Activated CD4-positive, CD25-positive, alpha-beta regulatory T cell treated with anti-CD3 and anti-CD28 coated beads, Interleukin-2, amount 50 U/mL, for 72 hours (primary cell): ENCODE data around the gene ARHGAP24.

ENCODE experiments used
- DNase-seq: peaks from one replicate; pipeline ENCODE4 v3.0.0; 2021

ARHGAP24 gene

DNA sequence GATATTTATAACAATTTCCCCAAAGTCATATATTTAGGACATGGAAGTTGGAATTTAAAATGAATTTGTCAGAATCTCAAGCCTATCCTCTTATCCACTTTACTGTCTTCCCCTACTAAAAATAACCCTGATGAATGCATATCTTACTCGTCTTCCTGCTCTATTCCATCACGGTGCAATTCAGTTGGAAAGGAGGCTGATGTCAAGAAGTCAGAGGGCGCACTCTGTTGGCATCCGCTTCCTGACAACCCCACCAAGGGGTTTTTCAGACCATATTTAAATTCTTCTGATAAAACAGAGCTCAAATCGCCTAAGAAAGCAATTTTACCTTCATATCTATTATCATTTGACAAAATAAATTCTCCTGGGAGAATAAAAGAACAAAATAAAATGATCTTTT, 233.5 kb downstream of the ARHGAP24 start:
- no peak for DNase-seq

DNA sequence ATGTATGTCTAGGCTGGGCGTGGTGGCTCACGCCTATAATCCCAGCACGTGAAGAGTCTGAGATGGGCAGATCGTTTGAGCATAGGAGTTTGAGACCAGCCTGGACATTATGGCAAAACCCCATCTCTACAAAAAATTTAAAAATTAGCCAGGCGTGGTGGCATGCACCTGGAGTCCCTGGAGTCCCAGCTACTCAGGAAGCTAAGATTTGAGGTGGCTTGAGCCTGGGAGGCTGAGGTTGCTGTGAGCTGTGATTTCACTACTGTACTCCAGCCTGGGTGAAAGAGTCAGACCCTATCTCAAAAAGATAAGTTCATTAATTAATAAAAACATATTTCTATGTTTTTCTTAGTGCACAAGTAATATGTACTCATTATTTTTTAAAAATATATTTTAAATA, 238.1 kb downstream of the ARHGAP24 start:
- no peak for DNase-seq

DNA sequence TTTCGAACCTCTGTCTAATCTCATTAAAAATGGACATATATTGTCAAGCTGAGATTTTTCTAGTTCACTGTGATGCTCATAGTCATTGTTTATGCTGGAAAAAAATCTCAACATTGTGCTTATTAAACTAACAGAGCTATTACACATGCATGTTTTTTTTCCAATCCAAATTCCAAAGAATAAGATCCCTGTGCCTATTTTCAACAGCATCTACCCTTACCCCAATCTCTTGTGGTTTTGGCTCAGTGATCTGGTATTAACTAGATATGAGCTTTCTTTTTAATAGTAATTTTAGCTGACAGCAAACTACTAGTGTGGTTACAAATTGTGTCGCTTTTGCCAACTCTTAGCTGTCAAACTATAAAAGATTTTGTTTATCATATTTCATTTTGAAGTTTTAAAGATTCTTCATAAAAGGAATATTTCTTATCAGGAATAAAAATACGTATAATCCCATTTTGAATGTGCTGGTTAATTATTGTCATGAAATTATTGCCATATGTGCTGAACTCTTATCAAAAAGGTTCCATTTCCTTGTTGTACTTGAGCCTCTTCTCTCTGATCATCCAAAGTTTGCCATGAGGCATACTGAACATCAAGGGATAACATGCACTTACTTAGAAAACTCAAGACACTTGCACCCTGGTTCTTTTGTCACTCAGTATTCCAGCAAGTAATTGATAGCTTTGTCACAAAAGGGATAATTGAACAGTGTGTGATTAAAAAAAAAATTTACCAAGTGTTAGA, 241.2 kb downstream of the ARHGAP24 start:
- no peak for DNase-seq

DNA sequence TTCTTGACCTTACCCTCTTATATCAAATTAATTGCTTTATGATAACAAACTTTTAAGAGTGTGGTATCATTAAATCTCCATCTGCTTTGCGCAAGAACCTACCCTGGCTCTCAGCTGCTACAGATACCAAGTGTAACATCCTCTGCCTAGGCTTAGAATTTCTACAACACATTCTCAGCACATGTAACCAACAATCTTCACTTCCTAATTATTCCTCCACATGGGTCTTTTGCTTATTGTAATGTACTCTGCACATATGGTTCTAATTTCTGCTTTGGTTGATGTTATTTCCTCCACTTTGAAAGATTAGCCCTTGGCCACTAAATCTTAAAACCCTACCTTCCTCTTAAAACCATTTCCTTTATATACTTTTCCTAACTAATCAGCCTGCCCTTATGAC, 242.4 kb downstream of the ARHGAP24 start:
- no peak for DNase-seq

DNA sequence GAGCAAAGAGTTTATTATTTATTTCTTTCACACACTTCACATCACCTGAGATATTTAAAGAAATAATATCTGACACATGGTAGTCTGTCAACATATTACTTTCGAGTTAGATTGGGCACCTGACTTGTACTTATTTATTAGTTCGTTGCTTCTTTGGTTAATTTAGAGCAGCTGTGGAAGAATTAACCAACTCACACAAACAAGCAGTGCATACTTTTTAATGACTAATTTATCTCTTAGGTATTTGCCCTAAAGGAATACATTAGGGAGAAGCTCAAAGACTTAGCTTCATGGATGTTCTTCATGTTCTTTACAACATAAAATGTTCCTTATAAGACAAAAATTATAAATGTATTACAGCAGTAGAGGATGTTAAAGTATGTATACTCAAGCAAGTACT, 242.9 kb downstream of the ARHGAP24 start:
- no peak for DNase-seq

DNA sequence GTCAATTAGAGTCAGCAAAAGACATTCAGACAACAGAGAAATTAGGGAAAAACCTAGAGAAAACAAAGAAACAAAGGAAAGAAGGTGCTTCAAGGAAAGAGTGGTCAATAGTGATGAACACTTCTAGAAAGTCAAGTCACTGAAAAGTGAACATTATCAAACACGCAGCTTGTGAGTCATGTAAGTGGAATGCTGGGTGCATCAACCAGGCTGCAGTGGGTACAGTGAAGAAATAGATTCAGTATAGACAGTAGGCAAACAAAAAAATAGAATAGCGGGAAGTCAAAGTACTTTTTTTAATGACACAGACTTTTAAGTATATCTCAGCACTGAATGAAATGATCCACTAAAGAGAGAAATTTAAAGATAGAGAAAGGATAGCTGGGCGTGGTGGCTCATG, 245.8 kb downstream of the ARHGAP24 start:
- DNase-seq: no peak

DNA sequence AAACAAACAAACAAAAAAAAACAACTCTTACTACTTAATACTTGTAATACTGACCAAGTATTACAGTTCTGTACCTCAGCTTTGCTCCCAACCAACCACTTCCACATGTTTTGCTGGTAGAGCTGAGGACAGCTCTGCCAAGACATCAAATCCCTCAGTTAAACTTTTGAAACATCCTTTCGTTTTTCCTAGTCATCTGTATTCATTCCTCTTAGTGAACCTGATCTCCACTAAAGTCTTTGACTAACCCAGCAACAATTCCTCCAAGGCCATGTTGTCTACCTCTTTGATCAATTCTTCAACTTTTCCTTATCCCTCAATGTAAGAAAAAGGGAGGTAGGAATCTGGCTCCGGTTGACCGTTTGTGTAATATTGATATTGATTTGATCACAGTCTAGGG, 247.5 kb downstream of the ARHGAP24 start:
- DNase-seq: no peak

DNA sequence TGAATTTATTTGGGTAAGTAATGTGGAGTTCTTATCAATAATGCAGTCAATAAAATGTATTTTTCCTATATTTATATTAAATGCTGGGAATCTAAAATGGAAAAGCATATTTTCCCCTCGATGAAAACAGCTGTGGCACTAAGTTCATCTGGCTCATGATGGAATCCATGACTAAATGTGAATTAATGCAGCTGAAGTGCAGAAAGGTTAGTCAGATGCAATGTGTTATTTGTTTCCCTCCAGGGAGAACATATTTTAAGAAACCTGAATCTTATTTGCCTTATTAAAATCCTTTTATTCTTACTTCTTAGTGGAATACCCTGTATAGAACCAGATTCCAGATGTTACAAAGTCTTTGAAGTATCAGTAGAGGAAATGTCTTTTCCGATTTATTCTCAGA, 247.9 kb downstream of the ARHGAP24 start:
- no peak for DNase-seq

DNA sequence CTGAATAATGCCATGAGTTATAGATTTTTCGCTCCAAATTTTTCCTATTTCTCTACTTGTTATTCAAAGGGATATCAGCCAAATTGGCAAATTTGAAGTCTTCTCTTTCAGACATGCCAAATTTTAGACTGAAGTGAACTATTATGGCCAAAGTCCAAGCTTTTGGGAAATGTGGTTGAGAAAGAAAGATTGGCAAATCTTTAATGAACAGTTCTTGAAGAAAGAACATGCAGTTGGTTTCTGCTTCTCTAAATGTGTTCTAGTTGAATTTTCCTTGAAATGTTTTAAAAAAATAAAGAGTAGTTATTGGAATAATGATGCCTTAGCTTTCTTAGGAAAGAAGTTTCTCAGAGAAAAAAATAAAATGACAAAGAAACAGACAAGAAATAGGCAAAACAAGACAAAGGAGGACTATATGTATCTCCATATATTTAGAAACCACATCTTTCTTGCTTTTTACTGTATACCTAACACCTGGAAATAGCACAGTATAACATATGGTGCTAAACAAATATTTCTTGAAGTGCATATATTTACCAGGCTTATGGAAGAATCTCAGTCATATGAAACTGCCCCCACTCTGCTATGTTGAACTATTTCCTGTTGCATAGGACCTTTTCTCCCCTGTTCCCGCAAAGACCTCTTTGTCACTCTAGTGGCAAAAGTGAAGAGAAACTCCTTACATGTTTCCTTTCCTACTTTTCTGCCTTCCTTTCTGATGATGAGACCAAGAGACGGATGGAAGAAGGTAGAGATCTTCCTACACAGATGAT, 250.0 kb downstream of the ARHGAP24 start:
- DNase-seq: no peak

DNA sequence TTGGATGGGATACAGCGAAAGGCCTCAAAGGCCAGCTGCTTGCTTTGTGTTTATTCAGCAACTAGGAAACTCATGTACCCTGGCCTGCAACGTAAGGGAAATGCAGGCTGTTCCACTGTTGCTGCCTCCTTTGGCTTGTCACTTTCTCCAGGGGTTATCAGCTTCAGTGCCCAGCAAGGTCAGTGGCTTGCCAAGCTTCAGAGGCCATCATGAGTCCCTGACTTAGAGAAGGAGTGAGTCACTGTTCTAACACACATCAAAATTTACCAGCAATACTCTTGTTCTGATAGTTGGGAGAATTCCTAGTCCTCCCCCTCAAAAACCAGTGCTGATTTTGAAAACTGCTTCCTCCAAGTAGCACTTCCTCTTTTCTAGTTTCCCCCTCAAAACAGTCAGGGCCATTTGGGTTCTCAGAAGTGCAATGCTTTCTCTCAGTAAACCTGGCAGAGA, 250.8 kb downstream of the ARHGAP24 start:
- DNase-seq: no peak

DNA sequence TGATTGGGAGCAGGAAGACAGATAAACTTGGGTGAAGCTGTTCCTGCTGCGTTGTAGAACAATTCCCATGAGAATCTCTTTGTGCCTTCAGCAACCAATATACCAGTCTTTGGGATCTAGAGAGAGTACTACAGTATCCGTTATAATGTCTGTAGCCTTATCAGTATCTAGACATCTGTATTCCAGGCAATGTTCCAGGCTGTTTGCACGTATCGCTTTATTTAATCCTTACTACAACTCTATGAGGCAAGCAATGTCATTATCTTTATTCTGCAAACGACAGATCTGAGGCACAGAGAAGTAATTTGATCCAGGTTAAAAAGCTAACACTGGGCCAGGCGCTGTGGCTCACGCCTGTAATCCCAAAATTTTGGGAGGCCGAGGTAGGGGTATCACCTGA, 251.6 kb downstream of the ARHGAP24 start:
- no peak for DNase-seq

DNA sequence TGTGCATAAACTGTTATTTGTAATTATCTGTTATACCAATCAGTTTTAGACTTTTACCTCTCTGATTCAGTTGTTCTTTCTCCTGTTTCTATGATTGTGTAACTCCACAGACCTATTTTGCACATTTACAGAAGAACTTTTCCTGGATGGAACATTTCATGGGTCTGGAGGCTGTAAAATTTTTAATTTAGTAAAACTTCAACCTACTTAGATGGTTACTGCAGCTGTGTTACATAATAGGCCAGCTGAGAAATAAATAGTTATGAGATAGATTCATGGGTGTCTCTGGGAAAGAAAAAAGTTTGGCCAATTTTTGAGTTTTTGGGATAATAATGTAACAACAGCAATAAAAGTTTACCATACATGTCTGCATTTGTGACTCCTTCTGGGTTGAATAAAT, 253.5 kb downstream of the ARHGAP24 start:
- DNase-seq: no peak

DNA sequence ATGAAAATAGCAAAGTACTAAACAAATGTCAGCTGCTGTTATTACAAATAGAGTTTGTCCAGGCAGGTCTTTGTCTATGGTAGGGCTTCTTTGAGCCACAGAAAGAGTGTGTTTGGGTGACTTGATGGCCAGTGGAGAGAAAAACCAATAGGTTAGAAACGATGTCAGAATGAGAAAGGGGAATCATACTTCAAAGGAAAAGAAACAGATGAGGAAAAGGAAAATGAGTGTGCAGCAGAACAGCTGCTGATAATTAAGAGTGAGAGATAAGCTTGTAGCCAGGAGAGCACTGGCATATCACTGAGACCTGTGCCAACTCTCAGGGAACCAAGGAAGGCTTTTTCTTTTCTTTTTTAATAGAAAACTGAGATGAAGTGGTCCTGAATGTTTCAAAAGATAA, 257.2 kb downstream of the ARHGAP24 start:
- DNase-seq: no peak

DNA sequence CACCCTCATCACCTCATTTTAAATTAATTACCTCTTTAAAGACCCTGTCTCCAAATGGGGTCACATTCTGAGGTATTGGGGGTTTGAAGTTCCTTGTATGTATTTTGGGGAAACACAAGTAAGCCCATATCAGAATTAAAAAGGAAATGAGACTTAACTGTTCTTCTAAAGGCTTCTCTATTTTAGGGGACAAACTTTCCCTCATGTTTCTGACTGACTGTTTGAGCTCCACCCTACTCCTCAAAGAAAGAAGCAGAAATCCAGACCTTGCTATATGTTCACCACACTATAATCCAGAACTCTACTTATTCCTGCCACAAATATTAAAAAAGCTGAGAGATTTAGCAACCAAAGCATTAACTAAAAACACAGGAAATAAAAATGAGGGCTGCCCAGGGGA, 258.8 kb downstream of the ARHGAP24 start:
- no peak for DNase-seq

DNA sequence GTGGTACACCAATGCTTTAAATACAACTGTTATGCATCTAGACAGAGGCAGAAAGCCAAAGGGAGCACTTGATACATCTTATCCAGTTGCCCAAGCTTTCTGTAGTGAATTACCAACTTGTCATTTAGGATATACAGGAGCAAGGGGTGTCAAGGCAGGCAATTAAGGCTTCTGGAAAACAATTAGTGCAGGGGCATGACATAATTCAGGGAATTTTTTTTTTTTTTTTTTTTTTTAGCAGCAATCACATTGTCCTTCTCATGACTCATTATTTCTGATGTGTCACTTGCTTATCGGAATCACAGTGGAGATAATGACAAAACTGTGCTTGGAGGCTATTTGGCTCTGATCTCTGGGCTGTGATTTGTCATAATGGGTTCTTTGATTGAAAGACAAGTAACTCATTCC, 259.5 kb downstream of the ARHGAP24 start:
- DNase-seq: no peak

DNA sequence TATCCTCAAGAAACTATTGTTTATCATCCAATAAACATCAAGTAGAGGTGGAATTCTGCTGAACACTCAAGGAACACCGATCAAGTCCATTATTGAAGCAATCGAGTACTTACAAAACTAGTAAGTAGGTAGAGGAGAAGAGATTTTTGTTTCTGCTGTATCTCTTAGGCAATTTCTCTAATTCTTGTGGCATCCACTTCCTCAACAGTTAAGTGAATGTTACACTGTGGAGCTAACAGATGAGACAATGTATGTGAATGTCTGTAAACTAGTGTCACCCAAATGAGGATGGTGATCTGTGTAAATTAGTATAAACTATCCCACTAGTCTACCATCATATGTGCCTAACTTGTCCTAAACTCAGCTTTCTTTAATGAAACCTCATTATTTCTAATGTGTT, 261.6 kb downstream of the ARHGAP24 start:
- DNase-seq: no peak

DNA sequence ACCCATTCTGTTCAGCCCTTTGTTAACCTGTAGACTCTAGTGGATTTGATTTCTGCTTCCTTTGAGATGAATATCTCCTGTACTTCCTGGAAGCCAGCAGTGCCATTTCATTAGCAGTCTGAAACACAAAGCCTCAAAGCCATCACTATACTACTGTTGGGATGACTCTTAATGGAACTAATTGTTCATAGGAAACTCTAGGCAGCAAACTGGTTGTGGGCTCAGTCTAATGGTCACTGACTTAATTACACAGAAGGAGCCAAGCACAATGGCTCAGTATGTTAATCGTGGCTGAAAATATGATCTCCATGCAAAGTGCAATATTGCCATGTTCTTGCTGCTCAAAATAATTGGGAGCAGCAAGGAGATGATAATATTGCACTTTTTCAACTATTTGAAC, 262.3 kb downstream of the ARHGAP24 start:
- no peak for DNase-seq

DNA sequence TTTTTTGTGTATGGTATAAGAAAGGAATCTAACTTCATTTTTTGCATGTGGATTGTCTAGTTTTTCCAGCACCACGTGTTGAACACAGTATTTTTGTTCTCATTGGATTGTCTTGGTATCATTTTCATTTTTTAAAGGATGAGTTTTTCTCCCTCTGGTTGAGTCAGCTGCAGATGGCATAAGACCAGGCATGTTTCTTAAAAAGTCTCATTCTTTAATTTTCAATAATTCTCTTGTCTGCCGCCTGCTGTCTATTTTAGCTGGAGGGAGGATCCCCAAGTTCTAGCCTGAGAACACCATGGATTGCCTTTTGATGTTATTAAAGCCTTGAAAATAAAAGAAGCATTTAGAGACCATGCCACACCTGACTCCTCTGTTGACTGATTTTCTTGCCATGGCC, 263.8 kb downstream of the ARHGAP24 start:
- DNase-seq: no peak

DNA sequence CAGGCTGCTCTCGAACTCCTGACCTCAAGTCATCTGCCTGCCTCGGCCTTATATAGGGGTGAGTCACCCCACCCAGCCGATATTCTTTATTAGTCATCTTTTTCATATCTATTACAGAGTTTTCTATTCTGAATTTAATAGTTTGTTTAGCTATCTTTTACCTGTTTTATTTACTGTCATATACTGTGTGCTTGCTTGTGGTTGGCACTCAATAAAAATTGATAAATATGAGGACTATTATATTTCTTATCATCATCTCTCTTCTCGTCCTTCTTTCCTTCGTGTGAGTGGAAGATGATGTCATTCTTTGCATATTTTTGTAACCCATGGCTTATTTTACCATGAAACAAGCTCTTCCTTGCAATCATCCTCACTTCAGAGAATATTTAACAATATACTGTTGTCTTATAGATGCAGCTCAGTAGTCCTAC, 265.5 kb downstream of the ARHGAP24 start:
- DNase-seq: no peak

DNA sequence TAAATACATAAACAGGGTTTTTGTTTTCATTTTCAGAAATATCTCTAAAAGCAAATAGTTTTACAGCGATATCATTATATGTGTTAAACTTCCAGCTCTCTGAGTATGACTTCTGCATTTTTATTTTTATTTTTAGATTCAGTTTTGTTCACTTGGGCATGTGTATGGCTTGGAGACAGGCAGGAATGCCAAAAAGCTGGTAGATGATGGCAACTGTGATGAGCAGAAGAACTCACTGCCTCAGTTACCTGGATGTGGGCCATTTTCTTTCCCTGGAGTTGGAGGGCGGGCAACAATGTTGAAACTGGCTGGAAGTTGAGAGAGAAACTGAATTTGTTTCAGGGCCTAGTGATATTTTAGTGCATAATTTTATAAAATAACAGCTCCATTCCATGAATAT, 266.4 kb downstream of the ARHGAP24 start:
- no peak for DNase-seq

DNA sequence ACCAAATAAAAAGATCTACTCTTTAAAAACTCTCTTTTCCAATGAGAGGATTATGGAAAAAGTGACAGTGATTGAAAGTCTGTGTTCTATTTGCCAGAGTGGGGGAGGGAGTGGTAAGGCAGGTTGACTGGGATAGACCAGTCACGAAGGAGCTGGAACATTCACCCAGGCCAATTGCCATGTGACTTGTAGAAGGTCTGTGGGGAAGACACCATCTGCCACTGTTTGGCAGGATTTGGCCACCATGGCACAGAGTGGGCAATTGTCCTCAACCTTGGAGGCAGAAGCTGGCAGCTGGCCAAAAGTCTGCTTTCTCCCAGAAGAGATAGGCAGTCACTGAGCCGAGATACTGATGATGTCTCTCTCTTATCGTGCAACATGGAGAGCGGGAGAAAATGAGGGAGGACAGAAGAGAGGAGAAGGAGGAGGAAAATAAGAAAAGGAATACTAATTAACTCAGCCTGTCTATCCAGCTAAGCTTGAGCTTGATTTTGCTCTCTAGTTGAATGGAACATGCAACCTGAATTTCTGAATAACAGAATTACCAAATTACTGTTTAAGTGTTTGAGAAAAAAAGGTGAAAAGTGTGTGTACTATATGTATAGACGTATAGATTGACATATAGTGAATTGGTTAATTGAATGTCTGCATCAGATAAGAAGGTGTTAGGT, 267.1 kb downstream of the ARHGAP24 start:
- no peak for DNase-seq

DNA sequence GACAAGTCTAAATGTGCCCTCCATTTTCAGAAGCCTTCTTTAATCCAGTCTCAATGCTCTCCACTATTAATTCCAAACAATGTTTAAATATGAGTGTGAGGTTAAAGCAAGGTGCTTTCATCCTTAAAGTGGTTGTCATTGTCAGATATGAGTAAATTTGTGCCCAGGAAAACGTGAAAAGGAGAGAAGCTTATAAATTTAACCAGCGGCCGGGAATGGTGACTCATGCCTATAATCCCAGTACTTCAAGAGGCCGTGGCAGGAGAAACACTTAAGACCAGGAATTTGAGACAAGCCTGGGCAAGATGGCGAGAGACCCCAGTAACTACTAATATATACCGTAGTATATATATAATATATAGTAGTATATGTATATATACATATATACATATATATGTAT, 270.0 kb downstream of the ARHGAP24 start:
- DNase-seq: no peak

DNA sequence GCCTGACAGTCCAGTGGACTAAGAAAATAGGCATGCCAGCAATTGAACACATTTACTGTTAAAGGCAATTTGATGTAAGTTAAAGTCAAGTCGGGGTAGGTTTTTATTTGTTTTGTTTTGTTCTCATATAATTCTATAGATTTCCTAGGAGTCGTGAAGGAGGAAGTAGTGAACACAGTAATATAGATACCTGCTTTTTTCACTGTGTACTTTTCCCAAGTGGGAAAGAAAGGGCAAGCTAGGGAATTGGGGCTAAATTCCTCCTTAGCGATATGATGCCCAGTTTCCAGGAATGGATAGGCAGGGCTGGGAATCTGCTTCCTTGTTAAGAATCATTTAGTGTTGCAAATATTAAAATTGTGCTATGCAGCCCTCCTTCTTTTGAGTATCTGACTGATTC, 271.0 kb downstream of the ARHGAP24 start:
- no peak for DNase-seq

DNA sequence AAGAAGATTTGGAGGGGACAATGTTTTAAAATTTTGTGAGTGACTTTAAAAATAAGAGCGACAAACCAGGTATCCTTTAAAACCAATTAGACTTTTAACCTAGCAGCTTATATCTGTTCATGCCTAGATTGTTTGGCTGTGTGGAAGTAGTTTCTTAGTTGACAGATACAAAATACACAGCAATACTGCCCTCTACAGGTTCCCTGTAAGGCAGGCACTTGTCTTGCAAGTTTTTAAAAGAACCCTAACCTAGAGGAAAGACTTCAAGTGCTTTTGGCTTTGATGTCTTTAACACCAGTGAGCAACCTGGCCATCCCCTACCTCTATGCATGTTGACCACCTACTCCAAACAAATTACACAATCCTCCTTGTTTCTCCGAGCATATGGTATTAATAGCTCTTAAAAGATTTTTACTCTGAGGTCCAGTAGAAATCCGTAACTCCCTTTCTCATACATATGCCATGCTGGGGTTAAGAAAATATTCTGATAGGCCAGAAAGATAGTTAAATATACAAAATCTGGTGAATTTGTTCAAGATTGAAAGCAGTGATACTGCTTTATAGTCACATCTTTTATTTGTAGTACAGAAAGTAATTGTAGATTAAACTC, 273.0 kb downstream of the ARHGAP24 start:
- DNase-seq: no peak
